Iris pigment epithelial cell (primary cell): Measurements from ENCODE around the gene DDX60.
"Not testable (repeated sequence)": the region's sequence is repeated elsewhere in the genome, so short reads cannot be mapped to it uniquely, and the experiment has no call there.

Source experiments
- DNase-seq: peaks from one replicate; pipeline ENCODE4 v3.0.0-alpha.2; 2011; ENCODE audit warnings: low read depth

Gene DDX60, protein sequence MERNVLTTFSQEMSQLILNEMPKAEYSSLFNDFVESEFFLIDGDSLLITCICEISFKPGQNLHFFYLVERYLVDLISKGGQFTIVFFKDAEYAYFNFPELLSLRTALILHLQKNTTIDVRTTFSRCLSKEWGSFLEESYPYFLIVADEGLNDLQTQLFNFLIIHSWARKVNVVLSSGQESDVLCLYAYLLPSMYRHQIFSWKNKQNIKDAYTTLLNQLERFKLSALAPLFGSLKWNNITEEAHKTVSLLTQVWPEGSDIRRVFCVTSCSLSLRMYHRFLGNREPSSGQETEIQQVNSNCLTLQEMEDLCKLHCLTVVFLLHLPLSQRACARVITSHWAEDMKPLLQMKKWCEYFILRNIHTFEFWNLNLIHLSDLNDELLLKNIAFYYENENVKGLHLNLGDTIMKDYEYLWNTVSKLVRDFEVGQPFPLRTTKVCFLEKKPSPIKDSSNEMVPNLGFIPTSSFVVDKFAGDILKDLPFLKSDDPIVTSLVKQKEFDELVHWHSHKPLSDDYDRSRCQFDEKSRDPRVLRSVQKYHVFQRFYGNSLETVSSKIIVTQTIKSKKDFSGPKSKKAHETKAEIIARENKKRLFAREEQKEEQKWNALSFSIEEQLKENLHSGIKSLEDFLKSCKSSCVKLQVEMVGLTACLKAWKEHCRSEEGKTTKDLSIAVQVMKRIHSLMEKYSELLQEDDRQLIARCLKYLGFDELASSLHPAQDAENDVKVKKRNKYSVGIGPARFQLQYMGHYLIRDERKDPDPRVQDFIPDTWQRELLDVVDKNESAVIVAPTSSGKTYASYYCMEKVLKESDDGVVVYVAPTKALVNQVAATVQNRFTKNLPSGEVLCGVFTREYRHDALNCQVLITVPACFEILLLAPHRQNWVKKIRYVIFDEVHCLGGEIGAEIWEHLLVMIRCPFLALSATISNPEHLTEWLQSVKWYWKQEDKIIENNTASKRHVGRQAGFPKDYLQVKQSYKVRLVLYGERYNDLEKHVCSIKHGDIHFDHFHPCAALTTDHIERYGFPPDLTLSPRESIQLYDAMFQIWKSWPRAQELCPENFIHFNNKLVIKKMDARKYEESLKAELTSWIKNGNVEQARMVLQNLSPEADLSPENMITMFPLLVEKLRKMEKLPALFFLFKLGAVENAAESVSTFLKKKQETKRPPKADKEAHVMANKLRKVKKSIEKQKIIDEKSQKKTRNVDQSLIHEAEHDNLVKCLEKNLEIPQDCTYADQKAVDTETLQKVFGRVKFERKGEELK (N-terminal part only)

DNA sequence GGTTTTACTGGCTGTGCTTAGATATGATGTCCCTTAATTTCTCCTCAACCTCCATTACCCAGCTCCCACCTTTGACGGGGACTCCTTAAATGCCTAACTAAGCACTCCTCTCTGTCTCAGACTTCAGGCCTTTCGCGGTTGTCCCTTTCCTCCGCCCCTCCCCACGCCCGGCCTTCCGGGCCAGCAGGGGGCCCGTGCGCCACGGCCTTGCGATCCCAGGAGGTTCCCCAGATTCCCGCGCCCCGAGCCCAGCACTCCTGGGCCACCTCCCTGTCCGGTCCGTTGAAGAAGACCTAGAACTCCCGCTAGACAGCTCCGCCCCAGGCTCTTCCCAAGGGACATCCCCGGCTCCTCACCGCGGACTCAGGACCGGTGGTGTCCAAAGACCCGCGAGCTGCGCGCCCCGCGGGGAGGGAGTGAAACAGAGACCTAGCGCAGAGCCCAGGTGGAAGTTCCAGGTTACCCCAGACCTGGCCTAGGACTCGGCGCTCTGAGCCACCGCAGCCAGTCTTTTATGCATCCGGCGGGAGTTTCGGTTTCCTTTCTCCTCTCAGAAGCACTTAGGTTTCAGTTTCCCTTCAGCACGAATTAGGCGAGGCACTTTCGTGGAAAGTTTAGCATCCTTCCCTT lies at the start of gene DDX60:
Gene DDX60, minus strand, starts transcription at position 487 of the 630 bp plus-strand sequence. CDS start 7,493 bp downstream, outside the sequence.
- DNase-seq = peak; percentile 80

DNA sequence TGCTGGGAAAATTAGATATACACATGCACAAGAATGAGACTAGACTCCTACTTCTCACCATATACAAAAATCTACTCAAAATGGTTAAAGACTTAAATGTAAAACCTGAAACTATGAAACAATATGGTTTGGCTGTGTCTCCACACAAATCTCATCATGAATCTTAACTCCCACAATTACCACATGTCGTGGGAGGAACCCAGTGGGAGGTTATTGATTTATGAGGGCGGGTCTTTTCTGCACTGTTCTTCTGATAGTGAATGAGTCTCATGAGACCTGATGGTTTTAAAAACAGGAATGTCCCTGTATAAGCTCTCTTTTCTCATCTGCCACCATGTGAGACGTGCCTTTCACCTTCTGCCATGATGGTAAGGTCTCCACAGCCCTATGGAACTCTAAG lies 48.5 kb upstream of the DDX60 start:
- no peak for DNase-seq

DNA sequence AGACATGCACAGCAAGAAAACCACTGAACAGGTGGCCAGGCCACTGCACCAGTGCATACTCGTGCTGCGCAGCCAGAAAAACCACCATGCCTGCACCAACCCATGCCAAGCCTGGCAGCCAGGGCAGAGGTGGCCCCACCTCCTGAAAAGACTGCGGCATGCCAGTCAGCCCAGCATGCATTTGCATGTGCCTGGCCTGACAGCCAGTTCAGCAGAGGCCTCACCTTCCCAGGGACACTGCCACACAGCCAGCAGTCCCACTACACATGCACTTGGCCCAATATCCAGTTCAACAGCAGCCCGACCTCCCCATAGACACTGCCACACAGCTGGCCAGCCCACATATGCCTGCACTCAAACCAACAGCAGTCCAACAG lies 43.5 kb upstream of the DDX60 start:
- no peak for DNase-seq

DNA sequence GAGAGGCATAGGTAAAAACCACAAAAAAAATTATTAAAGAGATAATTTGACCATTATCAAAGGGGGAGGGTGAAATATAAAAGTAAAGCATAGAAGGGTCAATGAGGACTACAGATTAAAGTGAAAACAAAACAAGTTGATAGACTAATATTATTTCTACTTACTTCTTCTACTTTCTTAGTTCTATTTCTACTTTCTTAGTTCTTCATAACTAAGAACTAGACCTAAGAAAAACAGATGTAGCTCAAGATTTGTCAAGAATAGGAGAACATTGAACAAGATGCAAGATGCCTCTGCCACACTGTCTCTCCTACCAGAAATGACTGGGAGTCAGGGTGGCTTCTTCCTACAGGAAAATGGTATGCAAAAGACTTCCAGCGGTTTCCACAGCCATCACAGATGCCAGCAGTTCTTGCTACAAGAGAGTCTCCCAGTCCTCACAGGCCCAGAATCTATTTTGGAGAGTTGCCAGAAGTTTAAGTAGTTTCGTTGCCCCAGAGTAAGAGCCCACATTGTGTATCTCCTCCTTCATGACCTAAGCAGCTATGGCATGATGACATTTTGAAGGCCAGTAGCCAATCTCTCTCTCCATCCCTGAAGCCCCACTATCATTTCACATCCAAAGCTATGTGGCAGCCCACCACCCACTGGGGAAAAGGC lies 42.9 kb upstream of the DDX60 start:
- DNase-seq = no peak

DNA sequence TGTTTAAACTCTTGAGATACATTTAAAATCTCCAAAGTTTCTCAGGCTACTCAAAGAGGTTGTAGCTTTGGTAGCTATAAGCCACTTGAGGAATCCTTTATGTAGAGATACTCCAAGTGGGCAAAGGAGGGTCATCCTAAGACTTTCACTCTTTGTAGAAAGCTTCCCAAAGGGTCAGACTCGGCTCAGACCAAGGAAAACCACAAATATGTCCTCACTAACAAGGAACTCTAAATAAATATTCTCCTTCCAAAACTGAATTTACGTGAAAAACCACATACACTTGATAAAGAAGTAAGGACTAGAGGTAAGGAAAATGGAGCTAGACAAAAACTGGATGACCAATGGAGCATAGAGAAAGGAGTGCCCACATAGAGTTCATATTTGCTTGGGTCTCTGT lies 41.7 kb upstream of the DDX60 start:
- peak; percentile 8 for DNase-seq

DNA sequence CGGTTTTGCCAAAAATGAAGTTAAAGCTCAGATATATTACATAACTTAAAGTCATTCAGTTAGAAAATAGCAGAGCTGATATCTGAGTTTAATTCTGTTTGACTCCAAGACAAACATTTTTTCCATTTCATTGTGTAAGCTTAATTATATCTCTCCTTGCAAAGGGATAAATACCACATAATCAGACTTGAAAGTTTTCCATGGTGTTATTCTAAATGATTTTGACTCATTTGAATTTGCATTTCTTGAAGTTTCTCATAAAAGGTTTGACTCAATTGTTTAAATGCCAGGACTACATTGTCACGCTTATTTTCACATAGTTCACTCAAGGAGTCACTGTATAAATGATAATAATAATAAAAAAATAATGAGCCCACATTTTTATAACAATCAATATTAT lies 39.4 kb upstream of the DDX60 start:
- no peak for DNase-seq

DNA sequence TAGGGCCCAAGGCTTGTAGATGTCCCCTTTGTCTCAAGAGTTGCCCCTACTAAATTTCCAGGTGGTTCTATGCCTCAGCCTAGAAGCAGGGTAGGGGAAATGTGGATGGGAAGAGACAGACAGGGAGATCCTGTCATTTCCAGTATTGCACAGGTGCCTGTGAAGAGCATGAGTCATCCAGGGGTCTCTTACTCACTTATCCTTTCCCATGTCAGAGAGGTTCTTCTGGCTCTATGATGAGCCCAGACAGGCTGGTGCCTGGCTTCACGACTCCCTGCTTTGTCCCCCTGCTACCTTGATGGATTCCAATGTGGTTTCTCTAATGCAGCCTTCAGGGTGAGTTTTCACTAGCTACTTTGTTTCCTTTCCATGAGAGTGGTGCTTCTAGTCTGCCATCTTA lies 35.2 kb upstream of the DDX60 start:
- DNase-seq = no peak

DNA sequence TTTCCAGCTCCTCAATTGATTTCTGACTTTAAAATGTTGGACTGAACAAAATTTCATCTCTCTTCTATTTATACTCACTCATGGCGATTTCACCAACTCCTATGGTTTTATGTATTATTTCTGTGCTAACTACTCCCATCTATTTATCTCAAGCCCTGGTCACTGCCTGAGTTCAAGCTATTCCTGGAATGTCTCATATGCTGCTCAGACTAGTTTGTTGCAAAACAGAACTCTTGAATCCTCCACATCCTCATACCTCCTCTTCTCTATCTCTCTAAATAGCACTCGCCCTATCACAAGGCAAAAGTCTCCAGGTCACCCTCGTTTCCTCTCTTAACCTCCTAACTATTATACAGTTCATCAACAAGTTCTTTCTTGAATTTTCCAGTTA lies 19.0 kb upstream of the DDX60 start:
- DNase-seq = peak; percentile 69

DNA sequence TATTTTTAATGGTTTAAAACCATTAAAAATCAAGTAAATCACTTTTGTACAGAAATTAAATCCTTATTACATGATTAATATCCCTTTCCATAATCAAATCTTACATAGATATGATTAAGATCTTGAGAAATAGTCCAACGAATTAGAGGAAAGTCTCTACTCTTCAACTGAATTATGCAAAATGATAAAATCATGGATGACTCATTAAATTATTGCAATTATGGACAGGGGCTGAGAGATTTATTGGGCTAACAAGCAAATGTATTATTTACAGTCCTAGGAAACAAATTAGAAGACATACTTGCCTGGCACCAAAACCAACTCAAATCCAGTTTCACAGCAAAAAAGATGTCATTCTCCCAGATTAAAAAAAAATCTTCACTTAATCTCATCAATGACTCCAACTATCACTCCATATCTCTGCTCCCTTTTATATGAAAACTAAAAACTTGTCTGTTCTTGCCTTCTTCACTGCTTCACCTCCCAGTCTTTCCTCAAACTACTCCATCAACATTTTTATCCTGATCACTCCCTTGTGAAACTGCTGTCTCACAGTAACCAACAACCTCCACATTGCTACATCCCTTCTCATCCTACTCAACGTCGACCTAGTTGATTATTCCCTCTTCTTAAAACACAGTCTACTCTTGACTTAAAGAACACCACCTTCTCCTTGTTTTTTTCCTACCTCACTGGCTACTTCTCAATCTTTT lies 18.4 kb upstream of the DDX60 start:
- no peak for DNase-seq

DNA sequence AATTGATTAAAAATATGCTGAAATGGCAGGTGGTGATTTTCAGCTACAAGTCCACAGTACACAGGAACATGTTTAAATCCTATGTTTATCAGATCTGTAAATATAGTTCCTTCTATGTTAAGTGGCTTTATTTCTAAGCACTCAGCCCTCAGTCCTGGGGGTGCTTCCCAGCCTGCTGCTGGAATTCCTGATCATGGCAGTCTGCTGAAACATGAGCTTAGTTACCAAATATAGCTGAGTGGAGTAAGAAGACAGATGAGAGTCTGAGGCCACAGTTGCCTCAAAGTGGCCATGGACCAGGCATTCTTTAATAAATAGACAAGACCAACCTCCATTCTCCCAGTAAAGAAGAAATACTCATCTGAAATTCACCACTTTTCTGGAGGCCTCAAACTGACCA lies 17.1 kb upstream of the DDX60 start:
- DNase-seq = peak; percentile 66

DNA sequence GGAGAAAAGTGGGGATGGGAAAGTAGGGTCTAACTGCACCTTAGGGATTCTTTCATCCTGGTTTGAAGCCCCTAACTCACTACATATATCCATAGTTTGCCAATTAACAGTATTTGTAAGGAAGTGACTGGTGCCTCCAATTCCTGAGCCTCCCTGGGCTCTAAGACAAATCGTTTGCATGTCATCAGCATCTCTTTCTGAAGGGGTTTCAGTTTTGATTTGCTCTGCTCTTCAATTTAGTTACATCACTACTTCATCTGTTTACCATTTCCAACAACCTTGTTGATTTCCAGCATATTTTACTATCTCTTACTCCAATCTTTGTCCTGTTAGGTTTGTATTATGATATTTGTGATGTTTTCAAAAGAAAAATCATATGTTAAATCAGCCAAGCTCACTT lies 15.5 kb upstream of the DDX60 start:
- no peak for DNase-seq

DNA sequence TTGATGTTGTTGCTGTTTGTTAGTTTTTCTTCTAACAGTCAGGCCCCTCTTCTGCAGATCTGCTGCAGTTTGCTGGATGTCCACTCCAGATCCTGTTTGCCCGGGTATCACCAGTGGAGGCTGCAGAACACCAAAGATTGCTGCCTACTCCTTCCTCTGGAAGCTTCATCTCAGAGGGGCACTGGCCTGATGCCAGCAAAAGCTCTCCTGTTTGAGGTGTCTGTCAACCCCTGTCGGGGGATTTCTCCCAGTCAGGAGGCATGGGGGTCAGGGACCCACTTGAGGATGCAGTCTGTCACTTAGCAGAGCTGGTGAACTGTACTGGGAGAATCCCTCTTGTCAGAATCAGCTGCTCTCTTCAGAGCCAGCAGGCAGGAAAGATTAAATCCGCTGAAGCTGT lies 12.0 kb upstream of the DDX60 start:
- DNase-seq = not testable (repeated sequence)

DNA sequence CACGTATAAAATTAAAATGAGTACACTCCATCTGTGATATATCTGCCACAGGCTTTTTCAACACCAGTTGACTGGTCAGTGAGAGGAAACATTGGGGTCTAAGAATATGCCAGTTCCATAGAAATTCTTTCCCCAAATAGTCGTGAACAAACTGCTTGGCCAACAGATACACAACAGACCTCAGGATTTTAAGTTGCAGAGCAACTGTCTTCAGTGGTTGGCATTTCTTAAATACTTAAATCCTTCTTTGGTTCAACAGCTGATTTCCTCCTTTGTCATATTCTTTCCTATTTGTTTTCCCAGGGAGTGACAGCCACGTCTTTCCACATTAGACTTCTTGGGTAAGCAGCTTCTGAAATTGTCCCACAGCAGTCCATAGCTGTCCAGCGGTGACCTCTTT lies 7.0 kb upstream of the DDX60 start:
- DNase-seq = no peak

DNA sequence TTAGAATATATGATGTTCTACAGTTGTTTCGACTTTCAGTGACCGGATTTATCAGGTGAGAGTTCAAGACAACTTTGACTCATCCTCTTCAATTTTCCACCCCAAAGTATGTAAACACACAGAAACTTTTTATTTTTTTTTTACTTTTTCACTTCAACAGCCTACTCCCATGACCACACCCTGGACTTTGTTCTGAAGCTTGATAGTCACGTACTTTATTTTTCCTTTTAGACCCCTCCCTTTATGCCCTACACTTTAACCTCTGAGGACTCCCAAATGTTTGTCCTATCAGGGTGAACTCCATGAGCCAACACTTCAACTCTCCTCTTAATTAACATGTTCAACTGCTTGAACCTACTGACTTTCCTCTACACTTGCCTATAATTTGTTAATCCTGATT lies 2.5 kb upstream of the DDX60 start:
- DNase-seq = no peak

DNA sequence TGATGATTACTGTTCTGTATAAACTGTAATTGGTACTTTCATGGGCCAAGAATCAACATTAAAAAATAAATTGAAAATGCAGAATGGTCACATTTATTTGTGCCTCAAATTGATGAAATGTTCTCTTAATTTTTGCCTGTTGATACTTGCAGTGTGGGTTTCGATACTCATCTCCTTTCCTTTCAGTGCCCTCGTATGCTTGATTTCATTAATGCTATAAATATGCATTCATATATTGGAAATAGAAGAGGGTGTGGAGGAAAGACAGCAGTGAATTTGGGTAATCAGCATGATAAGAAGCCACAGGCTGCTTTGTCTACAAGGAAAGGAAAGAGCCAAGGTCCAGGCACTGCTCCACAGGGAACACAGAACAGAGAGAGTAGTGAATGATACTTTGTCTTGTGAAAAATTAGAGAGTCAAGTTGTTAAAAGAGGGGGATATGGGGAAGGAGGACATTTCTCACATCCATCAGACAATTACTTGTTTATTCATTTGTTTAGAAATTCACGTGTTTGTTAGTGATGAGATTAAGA lies 1.0 kb upstream of the DDX60 start:
- DNase-seq = no peak

DNA sequence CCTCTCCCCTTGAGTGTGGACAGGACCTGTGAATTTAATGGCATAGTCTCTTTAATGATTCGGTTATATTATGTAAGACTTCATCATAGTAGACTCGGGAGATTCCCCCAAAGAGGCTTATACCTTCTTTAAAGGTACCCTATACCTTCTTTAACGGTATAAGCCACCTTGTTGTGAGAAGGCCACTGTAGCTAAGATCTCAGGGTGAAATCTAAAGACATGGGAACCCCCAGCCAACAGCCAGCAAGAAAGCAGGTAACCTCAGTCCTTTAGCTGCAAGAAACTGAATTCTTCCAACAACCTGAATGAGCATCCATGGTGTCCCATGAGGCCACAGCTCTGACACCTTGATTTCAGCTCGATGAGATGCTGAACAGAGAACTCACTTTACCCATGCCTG lies 931 bp downstream of the DDX60 start:
- DNase-seq = no peak

DNA sequence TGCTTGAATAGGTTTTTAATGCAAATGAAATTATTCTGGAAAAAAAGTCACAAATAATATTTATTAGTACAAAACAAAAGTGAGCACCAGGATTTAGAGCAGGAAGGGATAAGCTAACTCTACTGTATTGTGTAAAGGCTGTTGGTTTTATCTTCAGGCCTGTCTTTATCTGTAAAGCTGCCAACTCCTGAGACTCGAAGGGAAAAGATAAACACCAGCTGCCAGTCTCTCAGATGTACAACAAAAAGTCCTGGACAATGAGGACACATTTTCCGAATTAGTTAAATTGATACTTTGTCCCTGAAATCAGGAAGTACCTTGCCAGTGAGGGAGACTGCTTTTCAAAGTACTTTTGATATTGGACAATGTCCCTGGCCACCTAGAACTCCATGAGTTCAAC lies 8.8 kb downstream of the DDX60 start:
- peak; percentile 28 for DNase-seq

DNA sequence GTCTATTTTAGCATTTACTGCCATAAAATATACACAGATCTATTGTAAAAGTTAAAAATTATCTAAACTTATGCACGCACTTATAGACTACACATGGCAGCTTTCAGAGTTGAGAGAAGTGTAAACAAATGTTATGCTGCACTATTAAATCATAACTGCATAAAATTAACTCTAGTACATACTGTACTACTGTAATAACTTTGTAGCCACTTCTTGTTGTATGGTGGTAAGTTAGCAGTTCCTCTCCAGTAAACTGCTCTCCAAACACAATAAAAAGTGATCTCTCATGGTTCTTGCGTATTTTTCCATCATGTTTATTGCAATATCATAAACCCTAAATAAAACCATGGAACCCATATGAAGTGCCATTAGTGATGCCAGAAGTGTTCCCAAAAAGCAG lies 9.6 kb downstream of the DDX60 start:
- DNase-seq = no peak

DNA sequence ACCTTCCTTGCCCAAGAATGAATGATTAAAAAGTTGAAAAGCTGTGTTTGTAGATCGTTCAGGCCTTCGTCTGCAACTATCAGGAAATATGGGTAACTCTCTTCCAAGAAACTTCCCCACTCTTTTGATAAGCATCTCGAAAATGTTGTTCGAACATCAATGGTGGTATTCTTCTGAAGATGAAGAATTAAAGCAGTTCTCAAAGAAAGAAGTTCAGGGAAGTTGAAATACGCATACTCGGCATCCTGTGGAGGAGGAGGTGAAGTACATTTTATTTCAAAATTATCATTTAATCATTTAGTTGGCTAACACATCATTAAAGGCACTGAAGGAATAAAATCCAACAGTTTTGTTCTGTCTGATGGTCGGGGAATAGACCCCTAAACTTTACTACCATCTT lies 12.1 kb downstream of the DDX60 start:
- DNase-seq = no peak

DNA sequence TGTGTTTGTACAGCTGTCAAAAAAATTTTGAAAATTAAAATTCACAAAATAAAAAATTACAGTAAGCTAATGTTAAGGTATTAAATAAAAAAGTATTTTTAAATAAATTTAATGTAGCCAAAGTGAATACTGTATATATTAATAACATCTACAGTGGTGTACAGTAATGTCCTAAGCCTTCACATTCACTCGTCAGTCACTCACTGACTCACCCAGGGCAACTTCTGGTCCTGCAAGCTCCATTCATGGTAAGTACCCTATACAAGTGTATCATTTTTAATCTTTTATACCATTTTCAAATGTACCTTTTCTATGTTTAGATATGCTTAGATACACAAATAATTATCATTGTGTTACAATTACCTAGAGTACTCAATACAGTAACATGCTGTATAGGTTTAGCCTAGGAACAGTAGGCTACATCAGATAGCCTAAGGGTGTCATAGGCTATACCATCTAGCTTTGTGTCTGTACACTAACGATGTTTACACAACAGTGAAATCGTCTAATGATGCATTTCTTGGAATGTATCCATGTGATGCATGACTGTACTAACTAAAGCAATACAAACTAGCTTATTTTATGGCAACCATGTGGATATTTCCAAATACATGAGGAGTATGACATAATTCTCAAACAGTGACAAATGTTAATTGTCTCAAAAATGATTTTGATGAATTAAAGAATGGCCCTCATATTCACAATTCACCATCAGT lies 13.7 kb downstream of the DDX60 start:
- peak; percentile 22 for DNase-seq
